Naive thymus-derived CD4-positive, alpha-beta T cell (primary cell): ENCODE measurements around the gene C9. TPM values are rescaled to one million over a fixed set of nuclear protein-coding genes. Genes with fewer than 3 reads are reported as not detected.
"Not testable (repeated sequence)": the region's sequence is repeated elsewhere in the genome, so short reads cannot be mapped to it uniquely, and the experiment has no call there.

Experiments
- ATAC-seq: fragments of 150-1000 bp; cut with Tn5 transposase; 2 replicates; pipeline ENCODE4 v1.10.0; 2021; ENCODE audit warnings: mild to moderate bottlenecking, moderate library complexity
- CTCF ChIA-PET: fragments of 350-600 bp; sonication (Branson Sonifier 250); formaldehyde crosslinking; loops from one replicate; lab custom pipeline; 2021; ENCODE audit warnings: antibody characterized with exemption; lab: Charles Lee
- POLR2A ChIA-PET: fragments of 350-600 bp; sonication (Branson Sonifier 250); formaldehyde crosslinking; loops from one replicate; lab custom pipeline; 2021; ENCODE audit warnings: antibody characterized with exemption, inconsistent platforms; lab: Charles Lee
- DNase-seq, 9 donors: peaks; one replicate each; pipeline versions ENCODE4 v3.0.0 to v3.0.0-alpha.2; 2020 to 2022; ENCODE audit warnings: mixed read lengths in 1 of 9
- H3K27ac ChIP-seq: one replicate; pipeline ENCODE4 v1.7.0; 2013; ENCODE audit warnings: mild to moderate bottlenecking, low read depth, low read length, moderate library complexity
- H3K27me3 ChIP-seq, 2 donors: one replicate each; pipeline ENCODE4 v1.7.0; 2013; ENCODE audit warnings: low read length in 2 of 2, mild to moderate bottlenecking in 2 of 2, moderate library complexity in 2 of 2; ENCODE audit not compliant: control insufficient read depth in 2 of 2, insufficient read depth in 2 of 2
- H3K36me3 ChIP-seq, 3 experiments: 1 replicate in 2 of 3; 2 replicates in 1 of 3; pipeline ENCODE4 v1.7.0; 2013; ENCODE audit warnings: low read length in 3 of 3, mild to moderate bottlenecking in 3 of 3, moderate library complexity in 1 of 3; ENCODE audit not compliant: insufficient read depth in 3 of 3, control insufficient read depth in 2 of 3
- H3K4me1 ChIP-seq, 2 donors: one replicate each; pipeline ENCODE4 v1.7.0; 2013; ENCODE audit warnings: low read length in 2 of 2, mild to moderate bottlenecking in 2 of 2, moderate library complexity in 1 of 2; ENCODE audit not compliant: control insufficient read depth in 2 of 2, insufficient read depth in 2 of 2
- H3K4me3 ChIP-seq: 2 replicates; pipeline ENCODE4 v1.7.0; 2013; ENCODE audit warnings: mild to moderate bottlenecking, low read length
- H3K9me3 ChIP-seq, 3 experiments: 1 replicate in 2 of 3; 2 replicates in 1 of 3; pipeline ENCODE4 v1.7.0; 2013; ENCODE audit warnings: low read length in 3 of 3; ENCODE audit not compliant: control insufficient read depth in 2 of 3
- H3K27ac Mint-ChIP-seq, 9 donors: one replicate each; pipeline ENCODE4 v1.8.0; 2020 to 2022; ENCODE audit warnings: mixed read lengths in 9 of 9, mild to moderate bottlenecking in 8 of 9, moderate library complexity in 5 of 9, inconsistent platforms in 2 of 9
- H3K27me3 Mint-ChIP-seq, 5 donors: one replicate each; pipeline ENCODE4 v1.8.0; 2021 to 2022; ENCODE audit warnings: mixed read lengths in 5 of 5, mild to moderate bottlenecking in 1 of 5
- H3K36me3 Mint-ChIP-seq, 5 donors: one replicate each; pipeline ENCODE4 v1.8.0; 2020 to 2022; ENCODE audit warnings: mixed read lengths in 5 of 5, mild to moderate bottlenecking in 3 of 5, inconsistent platforms in 1 of 5
- H3K4me1 Mint-ChIP-seq, 7 donors: one replicate each; pipeline ENCODE4 v1.8.0; 2020 to 2022; ENCODE audit warnings: mixed read lengths in 7 of 7, mild to moderate bottlenecking in 3 of 7, inconsistent platforms in 1 of 7
- H3K4me3 Mint-ChIP-seq, 10 donors: one replicate each; pipeline ENCODE4 v1.8.0; 2020 to 2022; ENCODE audit warnings: mild to moderate bottlenecking in 10 of 10, mixed read lengths in 10 of 10, moderate library complexity in 6 of 10, inconsistent platforms in 2 of 10
- H3K9me3 Mint-ChIP-seq, 11 donors: one replicate each; pipeline ENCODE4 v1.8.0; 2020 to 2022; ENCODE audit warnings: mixed read lengths in 11 of 11, mild to moderate bottlenecking in 4 of 11, inconsistent platforms in 1 of 11, moderate library complexity in 1 of 11
- intact Hi-C, 2 donors: fragments of 100-400 bp; cut with micrococcal nuclease; formaldehyde crosslinking; loops; one replicate each; pipeline ENCODE4 v1.15.1; 2023
- polyA plus RNA-seq, 2 donors: library from polyadenylated mRNA; unstranded; fragments of 300-500 nt; fragmentation: Illumina TruSeq; gene quantifications; one replicate each; pipeline ENCODE4 v1.2.3, GENCODE V29; 2021
- total RNA-seq, 6 experiments: library from RNA in 5 of 6; stranded (reverse) in 5 of 6; gene quantifications; 1 replicate in 5 of 6; 2 replicates in 1 of 6; pipeline ENCODE4 v1.2.3 and lab custom pipeline; 2021 to 2026

C9 gene
- total and polyA plus RNA-seq, 7 experiments from 2014 or later = not detected

- no peak overlapping the region for H3K27ac Mint-ChIP-seq
- Histone ChIP-seq H3K27ac (no peak overlapping the region), H3K27me3 (no peaks in the 10 kb centered on the region), H3K4me3 (no peak overlapping the region), H3K9me3 (no peaks in the 10 kb centered on the region), H3K4me1 (no peaks in the 10 kb centered on the region), H3K36me3 (no peaks in the 10 kb centered on the region)
- intact Hi-C loops = no loop called here
- peaks cover 0 to 20% (median 5%) of the 10 kb centered on the region in 11 donors for H3K9me3 Mint-ChIP-seq
- POLR2A ChIA-PET = interaction anchor here (1.4 kb wide), 1 partner anchor 88 kb away, joined by 3 read pairs; no protein-coding TSS in a partner anchor
- no peak for DNase-seq
- H3K27me3 Mint-ChIP-seq = peaks cover 6 to 16% (median 12%) of the 10 kb centered on the region in 5 donors
- no peak overlapping the region for H3K4me3 Mint-ChIP-seq
- peaks cover 0 to 9% (median 5%) of the 10 kb centered on the region in 5 donors for H3K36me3 Mint-ChIP-seq
- no peaks in the 10 kb centered on the region for H3K4me1 Mint-ChIP-seq
- no peak for ATAC-seq
- CTCF ChIA-PET = no interaction called here
Measured at GRCh38 chr5:39319395-39319794, 44.9 kb downstream of the C9 start.

GRCh38 chr5:39316464-39316863 is 47.8 kb downstream of the C9 start:
- H3K27me3 ChIP-seq, H3K4me3 Mint-ChIP-seq, POLR2A ChIA-PET, H3K9me3 ChIP-seq, DNase-seq, CTCF ChIA-PET, H3K4me1 ChIP-seq, H3K27ac ChIP-seq, H3K36me3 Mint-ChIP-seq, H3K4me3 ChIP-seq, ATAC-seq, H3K36me3 ChIP-seq, H3K27ac Mint-ChIP-seq, H3K4me1 Mint-ChIP-seq, intact Hi-C loops: not testable (repeated sequence)
- Mint-ChIP-seq H3K9me3 (peaks cover 0 to 20% (median 5%) of the 10 kb centered on the region in 11 donors), H3K27me3 (peaks cover 6 to 16% (median 12%) of the 10 kb centered on the region in 5 donors)

- Mint-ChIP-seq H3K4me1 (no peaks in the 10 kb centered on the region), H3K36me3 (peaks cover 0 to 8% (median 5%) of the 10 kb centered on the region in 5 donors), H3K4me3 (no peak overlapping the region), H3K27me3 (peaks cover 6 to 19% (median 12%) of the 10 kb centered on the region in 5 donors), H3K27ac (no peak overlapping the region), H3K9me3 (peaks cover 0 to 20% (median 5%) of the 10 kb centered on the region in 11 donors)
- Histone ChIP-seq H3K36me3 (no peaks in the 10 kb centered on the region), H3K4me1 (no peaks in the 10 kb centered on the region), H3K4me3 (no peak overlapping the region), H3K27ac (no peak overlapping the region), H3K9me3 (no peaks in the 10 kb centered on the region), H3K27me3 (no peaks in the 10 kb centered on the region)
- intact Hi-C loops = no loop called here
- CTCF ChIA-PET = no interaction called here
- POLR2A ChIA-PET = no interaction called here
- DNase-seq = no peak
- ATAC-seq = no peak
Measured at GRCh38 chr5:39315995-39316394, 48.3 kb downstream of the C9 start.

GRCh38 chr5:39314591-39314990 is 49.7 kb downstream of the C9 start:
- no peaks in the 10 kb centered on the region for H3K36me3 ChIP-seq
- H3K27me3 ChIP-seq = no peaks in the 10 kb centered on the region
- no peaks in the 10 kb centered on the region for H3K9me3 ChIP-seq
- no peak overlapping the region for H3K27ac Mint-ChIP-seq
- H3K4me3 ChIP-seq = no peak overlapping the region
- intact Hi-C loops = no loop called here
- ChIA-PET POLR2A (no interaction called here), CTCF (no interaction called here)
- H3K27ac ChIP-seq = no peak overlapping the region
- H3K4me1 ChIP-seq = no peaks in the 10 kb centered on the region
- H3K4me3 Mint-ChIP-seq = no peak overlapping the region
- no peaks in the 10 kb centered on the region for H3K36me3 Mint-ChIP-seq
- no peaks in the 10 kb centered on the region for H3K4me1 Mint-ChIP-seq
- DNase-seq (no peak), ATAC-seq (no peak)
- peaks cover 0 to 12% (median 0%) of the 10 kb centered on the region in 11 donors for H3K9me3 Mint-ChIP-seq
- H3K27me3 Mint-ChIP-seq = peaks cover 4 to 16% (median 9%) of the 10 kb centered on the region in 5 donors

- ATAC-seq (no peak), DNase-seq (no peak)
- H3K27ac ChIP-seq = no peak overlapping the region
- no peaks in the 10 kb centered on the region for H3K4me1 ChIP-seq
- intact Hi-C loops = no loop called here
- CTCF ChIA-PET = no interaction called here
- H3K4me1 Mint-ChIP-seq = no peaks in the 10 kb centered on the region
- no peak overlapping the region for H3K27ac Mint-ChIP-seq
- POLR2A ChIA-PET = no interaction called here
- no peak overlapping the region for H3K4me3 Mint-ChIP-seq
- H3K4me3 ChIP-seq = no peak overlapping the region
- H3K36me3 ChIP-seq = no peaks in the 10 kb centered on the region
- H3K9me3 ChIP-seq = no peaks in the 10 kb centered on the region
- no peaks in the 10 kb centered on the region for H3K36me3 Mint-ChIP-seq
- peaks cover 4 to 26% (median 9%) of the 10 kb centered on the region in 5 donors for H3K27me3 Mint-ChIP-seq
- no peaks in the 10 kb centered on the region for H3K9me3 Mint-ChIP-seq
- H3K27me3 ChIP-seq = no peaks in the 10 kb centered on the region
Measured at GRCh38 chr5:39309534-39309933, 54.8 kb downstream of the C9 start.

- ATAC-seq = no peak
- POLR2A ChIA-PET = interaction anchor here (1.2 kb wide), 1 partner anchor 19 kb away, joined by 3 read pairs; no protein-coding TSS in a partner anchor
- no peak overlapping the region for H3K4me3 Mint-ChIP-seq
- H3K4me3 ChIP-seq = no peak overlapping the region
- H3K27ac Mint-ChIP-seq = no peak overlapping the region
- no peaks in the 10 kb centered on the region for H3K36me3 ChIP-seq
- no peak for DNase-seq
- no peaks in the 10 kb centered on the region for H3K4me1 Mint-ChIP-seq
- H3K4me1 ChIP-seq = no peaks in the 10 kb centered on the region
- H3K36me3 Mint-ChIP-seq = peaks cover 0 to 5% (median 4%) of the 10 kb centered on the region in 5 donors
- no peaks in the 10 kb centered on the region for H3K27me3 ChIP-seq
- peaks cover 3 to 15% (median 5%) of the 10 kb centered on the region in 11 donors for H3K9me3 Mint-ChIP-seq
- intact Hi-C loops = no loop called here
- peaks cover 0 to 24% (median 5%) of the 10 kb centered on the region in 5 donors for H3K27me3 Mint-ChIP-seq
- H3K9me3 ChIP-seq = no peaks in the 10 kb centered on the region
- CTCF ChIA-PET = interaction anchor here (1.4 kb wide), 1 partner anchor 19 kb away, joined by 3 read pairs; no protein-coding TSS in a partner anchor
- no peak overlapping the region for H3K27ac ChIP-seq
Measured at GRCh38 chr5:39302472-39302871, 61.8 kb downstream of the C9 start.

GRCh38 chr5:39301406-39301805 is 62.9 kb downstream of the C9 start:
- no peaks in the 10 kb centered on the region for H3K4me1 Mint-ChIP-seq
- peaks cover 0 to 22% (median 5%) of the 10 kb centered on the region in 5 donors for H3K27me3 Mint-ChIP-seq
- H3K9me3 Mint-ChIP-seq = peaks cover 3 to 15% (median 5%) of the 10 kb centered on the region in 11 donors
- Histone ChIP-seq H3K4me1 (no peaks in the 10 kb centered on the region), H3K9me3 (no peaks in the 10 kb centered on the region), H3K27ac (no peak overlapping the region), H3K4me3 (no peak overlapping the region), H3K36me3 (no peaks in the 10 kb centered on the region), H3K27me3 (no peaks in the 10 kb centered on the region)
- ATAC-seq (no peak), DNase-seq (no peak)
- intact Hi-C loops = no loop called here
- no peak overlapping the region for H3K4me3 Mint-ChIP-seq
- peaks cover 0 to 5% (median 4%) of the 10 kb centered on the region in 5 donors for H3K36me3 Mint-ChIP-seq
- no peak overlapping the region for H3K27ac Mint-ChIP-seq
- ChIA-PET POLR2A (no interaction called here), CTCF (no interaction called here)
